Measurements from ENCODE around the gene TXNIP. TPM values are rescaled to one million over a fixed set of nuclear protein-coding genes. Genes with fewer than 3 reads are reported as not detected.
A peak's percentile ranks its signal among the peaks of the same experiment; 100 is the strongest.

The TXNIP gene
- 1,000 to 10,000 TPM in 1 of 2 donors, 100 to 1,000 TPM in 1; 556 to 1,810 TPM for total RNA-seq
- 100 to 1,000 TPM; 178 to 850 TPM for polyA plus RNA-seq
- long read RNA-seq, donor 1, transcript TXNIP-204 (8 exons, 2,926 nt), result major isoform, 95 of 168 reads
- long read RNA-seq, donor 1, transcript TXNIP-202 (2 exons, 509 nt), result minor isoform, 5 of 168 reads
- long read RNA-seq, donor 1, partial matches to known transcripts, result 67 of 168 reads
- long read RNA-seq, donor 1, other reads (novel, unspliced or antisense), result 0 of 168 reads
- long read RNA-seq, donor 2, transcript TXNIP-204 (8 exons, 2,926 nt), result major isoform, 25 of 96 reads
- long read RNA-seq, donor 2, partial matches to known transcripts, result 68 of 96 reads
- long read RNA-seq, donor 2, other reads (novel, unspliced or antisense), result 0 of 96 reads
- long read RNA-seq, donor 3, transcript TXNIP-204 (8 exons, 2,926 nt), result major isoform, 44 of 130 reads
- long read RNA-seq, donor 3, partial matches to known transcripts, result 84 of 130 reads
- long read RNA-seq, donor 3, other reads (novel, unspliced or antisense), result 0 of 130 reads
- long read RNA-seq, donor 4, transcript TXNIP-204 (8 exons, 2,926 nt), result major isoform, 5 of 45 reads
- long read RNA-seq, donor 4, partial matches to known transcripts, result 38 of 45 reads
- long read RNA-seq, donor 4, other reads (novel, unspliced or antisense), result 0 of 45 reads
- long read RNA-seq, donor 5, transcript TXNIP-204 (8 exons, 2,926 nt), result major isoform, 43 of 128 reads
- long read RNA-seq, donor 5, partial matches to known transcripts, result 70 of 128 reads
- long read RNA-seq, donor 5, other reads (novel, unspliced or antisense), result 11 of 128 reads

GRCh38 chr1:145996433-145997015 lies at the start of gene TXNIP:
TSS of gene TXNIP (minus strand) at chr1:145996579. CDS start at chr1:145996266, 313 bp downstream.
- ATAC-seq (ENCODE audit: insufficient read depth, low FRiP score) (peak; percentile 93), DNase-seq (peak; percentile 99 to 100 (median 100))
- peak within 1 kb of the TSS; percentile 89 to 100 for H3K9ac ChIP-seq (ENCODE audit: insufficient read depth in 1 of 2, low read length in 2 of 2)
- peaks cover 14 to 43% (median 22%) of the 10 kb centered on the region in 4 donors for H3K36me3 ChIP-seq (ENCODE audit: control insufficient read depth in 4 of 4, insufficient read depth in 4 of 4, low read length in 4 of 4)
- peaks cover 0 to 2% (median 0%) of the 10 kb centered on the region in 4 donors for H3K9me3 ChIP-seq (ENCODE audit: control insufficient read depth in 4 of 4, insufficient read depth in 3 of 4, low read length in 3 of 4)
- WGBS, 2 donors, result 0% methylated on average over 30 of the region's 30 CpGs
- H3K27me3 ChIP-seq (ENCODE audit: control insufficient read depth in 3 of 3, insufficient read depth in 3 of 3, low read length in 2 of 3), result no peaks in the 10 kb centered on the region
- H3K4me3 ChIP-seq, result peak within 1 kb of the TSS; percentile 100
- TF ChIP-seq CTCF (IDR thresholded peaks at IDR 0.05; ENCODE audit: control extremely low read depth, extremely low read depth), result no peak
- H3K4me1 ChIP-seq (ENCODE audit: control insufficient read depth in 5 of 5, insufficient read depth in 5 of 5, low read length in 5 of 5), result peaks cover 8 to 53% (median 21%) of the 10 kb centered on the region in 5 donors
- peak within 1 kb of the TSS; percentile 93 to 99 for H3K27ac ChIP-seq (ENCODE audit: low read depth in 1 of 2, low read length in 1 of 2)

GRCh38 chr1:146039844-146040194 lies 43.4 kb upstream of the TXNIP start:
- Histone ChIP-seq H3K4me1 (ENCODE audit: control insufficient read depth in 5 of 5, insufficient read depth in 5 of 5, low read length in 5 of 5) (peaks cover 0 to 8% (median 0%) of the 10 kb centered on the region in 5 donors), H3K4me3 (no peak overlapping the region), H3K27ac (ENCODE audit: low read depth in 1 of 2, low read length in 1 of 2) (no peak overlapping the region), H3K27me3 (ENCODE audit: control insufficient read depth in 3 of 3, insufficient read depth in 3 of 3, low read length in 2 of 3) (no peaks in the 10 kb centered on the region), H3K9me3 (ENCODE audit: control insufficient read depth in 4 of 4, insufficient read depth in 3 of 4, low read length in 3 of 4) (no peaks in the 10 kb centered on the region), H3K36me3 (ENCODE audit: control insufficient read depth in 4 of 4, insufficient read depth in 4 of 4, low read length in 4 of 4) (no peaks in the 10 kb centered on the region), H3K9ac (ENCODE audit: insufficient read depth in 1 of 2, low read length in 2 of 2) (peak overlapping the region in 1 of 2 donors; percentile 19)
- WGBS, 2 donors, result 65 to 70% methylated on average over 9 of the region's 9 CpGs
- ATAC-seq (ENCODE audit: insufficient read depth, low FRiP score), result no peak
- no peak for TF ChIP-seq CTCF (IDR thresholded peaks at IDR 0.05; ENCODE audit: control extremely low read depth, extremely low read depth)
- peak in 1 of 3 donors; percentile 37 for DNase-seq

GRCh38 chr1:146036965-146037646 lies 40.7 kb upstream of the TXNIP start:
- Histone ChIP-seq H3K27ac (ENCODE audit: low read depth in 1 of 2, low read length in 1 of 2) (peak overlapping the region; percentile 80 to 94), H3K9me3 (ENCODE audit: control insufficient read depth in 4 of 4, insufficient read depth in 3 of 4, low read length in 3 of 4) (no peaks in the 10 kb centered on the region), H3K27me3 (ENCODE audit: control insufficient read depth in 3 of 3, insufficient read depth in 3 of 3, low read length in 2 of 3) (no peaks in the 10 kb centered on the region), H3K4me1 (ENCODE audit: control insufficient read depth in 5 of 5, insufficient read depth in 5 of 5, low read length in 5 of 5) (peaks cover 0 to 8% (median 0%) of the 10 kb centered on the region in 5 donors), H3K36me3 (ENCODE audit: control insufficient read depth in 4 of 4, insufficient read depth in 4 of 4, low read length in 4 of 4) (no peaks in the 10 kb centered on the region), H3K4me3 (peak overlapping the region; percentile 49), H3K9ac (ENCODE audit: insufficient read depth in 1 of 2, low read length in 2 of 2) (peak overlapping the region; percentile 26 to 91)
- DNase-seq (peak; percentile 93 to 98 (median 95)), ATAC-seq (ENCODE audit: insufficient read depth, low FRiP score) (peak; percentile 58)
- WGBS, 2 donors, result 0 to 1% methylated on average over 21 of the region's 21 CpGs
- no peak for TF ChIP-seq CTCF (IDR thresholded peaks at IDR 0.05; ENCODE audit: control extremely low read depth, extremely low read depth)

Data from lung (tissue), 16 donors.